SIG-M5 treated with dmso at 0.1 percent for 504 hours (cell line): ENCODE measurements around the gene UBE2J1.
"Not testable (repeated sequence)": the region's sequence is repeated elsewhere in the genome, so short reads cannot be mapped to it uniquely, and the experiment has no call there.

Source experiments
- DNase-seq: peaks from one replicate; lab custom pipeline; 2025; ENCODE audit not compliant: unreplicated experiment; lab: John Stamatoyannopoulos, UW

The UBE2J1 gene, protein sequence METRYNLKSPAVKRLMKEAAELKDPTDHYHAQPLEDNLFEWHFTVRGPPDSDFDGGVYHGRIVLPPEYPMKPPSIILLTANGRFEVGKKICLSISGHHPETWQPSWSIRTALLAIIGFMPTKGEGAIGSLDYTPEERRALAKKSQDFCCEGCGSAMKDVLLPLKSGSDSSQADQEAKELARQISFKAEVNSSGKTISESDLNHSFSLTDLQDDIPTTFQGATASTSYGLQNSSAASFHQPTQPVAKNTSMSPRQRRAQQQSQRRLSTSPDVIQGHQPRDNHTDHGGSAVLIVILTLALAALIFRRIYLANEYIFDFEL

DNA sequence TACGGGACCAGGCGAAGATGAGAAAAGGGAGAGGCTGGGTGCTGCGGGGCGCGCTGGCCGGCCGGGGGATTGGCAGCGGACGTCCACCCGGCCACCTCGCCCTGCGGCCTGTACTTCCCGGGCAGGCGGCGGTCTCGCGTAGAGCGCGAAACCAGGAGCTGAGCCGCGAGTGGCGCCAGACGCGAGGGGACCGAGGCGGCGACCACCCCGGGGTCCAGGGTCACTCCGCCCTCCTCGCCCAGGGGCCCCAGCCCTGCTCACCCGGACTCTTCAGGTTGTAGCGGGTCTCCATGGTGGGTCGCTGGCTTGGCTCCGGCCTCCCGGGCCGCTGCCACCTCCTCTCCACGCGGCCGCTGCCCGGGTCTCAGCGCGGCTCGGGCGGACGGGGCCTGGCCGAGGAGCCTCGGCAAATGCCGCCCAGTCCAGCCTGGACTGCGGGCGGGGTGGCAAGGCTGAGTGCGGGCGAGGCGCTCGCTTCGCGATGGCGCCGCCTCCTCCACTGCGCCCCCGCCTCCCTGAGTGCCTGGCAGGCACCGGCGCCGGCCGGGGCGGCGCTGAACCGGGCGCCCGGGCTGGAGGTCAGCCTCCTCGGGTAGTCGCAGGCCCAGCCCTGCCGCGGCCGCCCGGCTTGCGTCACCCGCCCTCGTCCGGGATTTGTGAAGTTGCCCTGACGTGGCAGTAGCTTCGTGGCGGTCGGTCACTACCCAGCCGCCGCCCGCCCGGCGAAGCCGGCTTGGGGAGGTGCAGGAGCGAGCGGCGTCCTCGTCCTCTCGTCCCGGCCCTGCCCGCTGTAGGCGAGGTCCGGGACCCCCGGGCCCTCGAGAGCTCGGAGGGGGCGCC, at the start of gene UBE2J1:
Gene UBE2J1, minus strand, starts transcription at position 445 of the 840 bp plus-strand sequence. Its CDS starts 153 bp downstream, at position 292.
- DNase-seq: peak; percentile 65

DNA sequence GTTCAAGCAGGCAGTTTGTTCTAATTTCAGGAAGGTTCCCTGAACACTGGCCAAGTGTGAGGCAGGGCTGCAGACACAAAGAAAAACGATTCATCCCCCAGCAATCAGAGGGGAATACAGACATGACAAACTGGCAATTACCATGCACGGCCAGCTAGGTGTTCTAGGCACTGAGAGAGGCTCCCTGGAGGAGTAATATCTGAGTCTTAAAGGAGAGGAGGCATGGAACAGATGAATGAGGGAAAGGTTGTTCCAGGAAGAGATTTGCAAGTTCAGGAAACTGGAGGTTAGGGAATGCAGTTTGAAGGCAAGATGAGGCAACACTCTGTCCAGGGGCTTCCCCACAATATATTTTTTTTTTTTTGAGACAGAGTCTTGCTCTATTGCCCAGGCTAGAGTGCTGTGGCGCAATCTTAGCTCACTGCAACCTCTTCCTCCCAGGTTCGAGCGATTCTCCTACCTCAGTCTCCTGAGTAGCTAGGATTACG, 48.4 kb upstream of the UBE2J1 start:
- no peak for DNase-seq

DNA sequence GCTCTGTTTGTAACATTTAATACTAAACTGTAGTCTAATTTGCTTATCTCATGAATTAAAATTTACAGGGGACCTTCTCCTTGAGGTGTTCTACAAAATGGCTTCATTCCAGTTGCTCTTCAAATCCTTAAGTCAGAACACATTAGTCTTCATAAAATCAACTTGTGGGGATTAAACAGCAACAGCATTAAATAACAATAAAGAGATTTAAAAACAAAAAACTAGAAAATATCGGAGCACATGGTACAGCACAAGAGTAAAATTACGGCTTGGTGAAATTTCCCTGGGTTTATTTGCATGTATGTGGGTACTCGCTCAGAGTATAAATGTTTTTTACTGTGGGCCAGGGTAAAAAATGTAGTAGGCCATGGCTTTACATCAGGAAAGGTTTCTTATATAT, 47.5 kb upstream of the UBE2J1 start:
- DNase-seq: no peak

DNA sequence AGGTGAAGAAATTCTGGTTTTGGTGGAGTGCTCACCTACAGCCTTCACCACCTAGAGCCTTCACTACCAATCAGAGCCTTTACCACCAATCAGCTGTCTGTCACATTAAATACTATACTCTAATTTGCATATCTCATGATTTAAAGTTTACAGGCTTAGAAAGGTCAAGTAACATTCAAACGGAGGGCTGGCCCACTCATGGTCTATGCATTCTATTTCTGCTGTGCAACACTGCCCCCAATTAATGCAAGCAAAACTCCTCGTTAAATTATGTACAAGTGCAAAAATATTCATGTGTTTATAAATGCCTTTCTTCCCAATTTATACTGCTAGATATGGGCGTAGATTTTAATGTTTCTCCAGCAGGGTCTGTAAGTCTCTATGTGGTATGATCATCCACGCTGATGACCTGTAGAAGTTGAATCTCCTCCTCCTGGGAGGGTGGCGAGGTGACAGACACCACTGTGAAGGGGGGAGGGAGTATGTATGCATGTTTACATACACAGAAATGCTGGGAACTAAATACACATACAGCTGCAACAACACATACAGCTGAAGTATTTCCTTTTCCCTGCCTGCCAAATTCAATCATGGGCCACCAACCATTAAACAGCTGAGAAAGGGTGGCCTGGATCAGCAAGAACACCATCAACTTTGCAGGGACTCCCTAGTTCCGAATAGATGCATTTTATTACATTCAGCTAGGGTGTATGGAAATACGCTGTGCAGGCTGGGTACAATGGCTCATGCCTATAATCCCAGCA, 46.4 kb upstream of the UBE2J1 start:
- no peak for DNase-seq

- DNase-seq: not testable (repeated sequence)
These were observed 45.4 kb upstream of the UBE2J1 start for GRCh38 chr6:89397884-89398283.

DNA sequence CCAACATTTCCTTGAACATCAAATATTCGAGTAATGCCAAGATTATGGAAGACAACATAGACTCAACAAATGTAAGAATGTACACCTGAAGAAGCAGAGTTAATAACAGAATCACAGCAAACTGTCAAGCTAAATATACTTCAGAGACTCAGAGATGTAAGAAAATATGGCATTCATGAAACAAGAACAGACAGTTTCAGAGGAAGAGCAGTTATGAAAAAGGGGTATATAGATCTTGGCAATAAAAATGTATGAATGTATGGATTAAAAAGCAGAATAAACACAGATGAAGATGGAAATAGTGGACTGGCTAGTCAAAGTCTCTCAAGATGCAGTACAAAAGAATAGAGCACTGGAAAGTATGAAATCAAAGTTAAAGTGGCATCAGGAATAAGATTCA, 41.1 kb upstream of the UBE2J1 start:
- no peak for DNase-seq

DNA sequence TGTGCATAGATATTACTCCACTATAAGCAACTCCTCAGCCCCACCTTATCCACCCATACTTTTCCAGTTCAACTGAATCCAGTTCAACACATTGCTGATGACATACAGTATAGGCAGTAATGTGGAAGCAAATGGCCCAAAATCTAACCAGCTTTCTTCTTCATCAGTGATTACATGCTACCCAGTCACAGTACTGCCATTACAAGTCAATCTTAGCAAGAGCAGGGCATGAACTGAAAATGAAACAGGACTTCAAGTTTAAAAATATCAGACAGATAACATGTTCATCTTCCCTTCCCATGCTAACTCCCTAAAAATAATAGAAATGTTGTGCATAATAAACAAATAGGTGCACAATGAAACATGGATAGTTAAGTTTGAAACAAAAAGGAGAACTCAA, 40.3 kb upstream of the UBE2J1 start:
- no peak for DNase-seq

DNA sequence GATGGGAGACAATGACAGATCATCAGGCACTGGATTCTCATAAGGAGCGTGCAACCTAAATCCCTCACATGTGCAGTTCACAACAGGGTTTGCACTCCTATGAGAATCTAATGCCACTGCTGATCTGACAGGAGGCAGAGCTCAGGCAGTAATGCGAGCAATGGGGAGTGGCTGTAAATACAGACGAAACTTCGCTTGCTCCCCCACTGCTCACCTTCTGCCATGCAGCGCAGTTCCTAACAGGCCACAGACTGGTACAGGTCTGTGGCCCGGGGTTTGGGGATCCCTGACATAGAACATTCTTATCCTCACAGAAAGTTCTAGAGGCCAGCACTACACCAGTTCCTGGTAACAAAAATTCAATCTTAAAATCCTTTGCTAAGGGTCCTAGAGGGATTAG, 36.3 kb upstream of the UBE2J1 start:
- no peak for DNase-seq

GRCh38 chr6:89387516-89388201, 35.1 kb upstream of the UBE2J1 start:
- no peak for DNase-seq

- no peak for DNase-seq
These were observed 34.5 kb upstream of the UBE2J1 start for GRCh38 chr6:89386917-89387491.

- no peak for DNase-seq
These were observed 33.3 kb upstream of the UBE2J1 start for GRCh38 chr6:89385846-89386245.

- DNase-seq: peak; percentile 2
These were observed 32.7 kb upstream of the UBE2J1 start for GRCh38 chr6:89385156-89385667.

GRCh38 chr6:89381031-89381430, 28.5 kb upstream of the UBE2J1 start:
- no peak for DNase-seq

DNA sequence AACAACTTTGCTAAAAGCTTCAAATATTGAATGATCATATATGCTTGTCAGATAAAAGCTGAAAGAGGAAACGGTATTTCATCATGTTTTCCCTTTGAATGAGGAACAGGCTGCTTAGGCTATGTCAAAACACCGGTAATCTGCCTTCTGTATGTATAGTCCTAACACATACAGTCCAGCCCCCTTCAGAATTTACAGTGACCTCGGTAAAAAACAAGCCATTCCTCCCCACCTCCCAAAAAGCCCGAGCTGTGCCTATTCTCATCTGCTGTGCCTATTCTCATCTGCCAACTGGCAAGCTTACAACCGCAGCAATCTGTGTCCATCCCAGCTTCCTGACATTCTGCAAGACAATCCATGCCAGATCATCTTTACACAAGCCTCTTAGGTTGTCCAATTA, 26.8 kb upstream of the UBE2J1 start:
- peak; percentile 87 for DNase-seq

- no peak for DNase-seq
These were observed 26.1 kb upstream of the UBE2J1 start for GRCh38 chr6:89378628-89379027.

DNA sequence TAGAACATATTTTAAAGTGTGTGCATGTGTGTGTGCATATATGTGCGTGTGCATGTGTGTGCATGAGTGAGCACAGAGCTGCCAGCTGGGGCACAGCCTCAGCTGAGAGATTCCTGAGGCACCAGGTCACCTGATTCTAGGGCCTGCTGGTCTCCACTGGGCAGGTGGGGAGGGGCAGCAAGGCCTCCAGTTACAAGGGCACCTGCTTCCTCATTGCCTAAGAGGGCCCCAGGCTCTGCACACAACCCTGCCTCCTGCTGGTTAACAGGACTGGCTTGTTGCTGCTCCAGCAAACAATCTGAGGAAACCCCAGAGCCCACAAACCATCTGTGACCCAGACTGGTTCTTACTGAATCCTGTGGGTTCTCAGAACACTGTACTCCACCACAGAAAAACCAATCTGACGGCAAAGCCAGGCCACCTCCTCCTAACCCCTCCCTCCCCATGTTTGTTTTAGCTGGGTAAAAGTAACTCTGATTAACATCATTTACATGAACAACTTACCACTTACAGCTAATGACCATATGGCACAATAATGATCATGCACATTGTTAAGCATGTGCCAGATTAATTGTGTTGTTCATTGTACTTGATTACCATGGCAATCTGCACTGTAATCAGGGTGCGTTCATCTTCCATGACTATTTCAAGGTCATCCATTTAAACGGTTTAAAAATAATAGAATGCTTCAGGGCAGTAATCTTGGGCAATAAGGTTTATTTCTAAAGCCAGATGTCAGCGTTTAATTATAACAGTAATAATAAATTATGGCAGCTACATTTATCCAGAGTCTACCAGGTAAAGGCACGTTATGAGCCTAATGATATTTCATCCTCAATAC, 23.1 kb upstream of the UBE2J1 start:
- DNase-seq: peak; percentile 79

DNA sequence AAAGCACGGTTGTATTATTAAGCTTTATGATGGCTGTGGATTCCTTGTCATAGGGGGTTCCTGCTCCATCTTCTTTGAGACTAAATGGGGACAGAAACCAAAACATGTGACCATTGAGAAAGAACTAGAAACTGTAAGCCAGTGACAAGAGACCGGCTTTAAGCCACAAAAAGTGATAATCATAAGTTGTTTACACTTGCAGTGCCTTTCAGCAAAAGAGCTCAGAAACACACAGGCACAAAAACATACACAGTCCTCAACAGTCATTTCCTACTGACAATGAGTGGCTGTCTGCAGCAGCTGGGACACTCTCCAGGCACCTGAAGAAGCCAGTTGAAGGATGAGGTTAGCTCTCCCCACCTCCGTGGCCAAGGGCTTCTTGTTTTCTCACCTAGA, 20.0 kb upstream of the UBE2J1 start:
- DNase-seq: no peak

DNA sequence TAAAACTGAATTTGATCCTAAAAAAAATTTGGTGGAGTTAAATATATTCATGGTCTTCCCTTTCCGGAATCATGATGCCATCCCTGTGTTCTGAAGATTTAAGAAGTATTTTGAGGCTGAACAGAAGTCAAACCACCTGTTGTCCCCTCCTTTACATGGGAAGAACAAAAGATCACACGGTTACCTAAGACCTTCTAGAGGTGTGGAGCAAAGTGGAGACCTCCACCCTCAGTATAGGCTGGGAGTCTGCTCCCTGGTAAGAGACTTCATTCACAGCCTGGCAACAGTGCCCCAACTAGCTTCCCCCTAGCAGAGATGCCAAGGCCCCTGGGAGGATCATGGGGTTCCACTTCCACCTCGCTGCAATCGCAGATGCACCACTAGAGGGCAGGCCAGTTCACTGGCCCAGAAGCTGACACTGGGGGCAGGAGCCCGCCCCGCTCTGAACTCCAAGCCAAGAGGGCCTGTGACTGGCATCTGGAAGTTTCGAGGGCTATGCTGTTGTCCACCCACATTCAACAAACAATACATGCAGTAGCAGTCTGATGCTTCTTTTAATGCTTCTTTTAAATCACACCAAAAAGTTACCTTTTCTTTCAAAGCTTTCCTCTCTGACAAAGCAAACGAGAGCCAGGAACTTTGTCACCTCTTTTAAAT, 19.5 kb upstream of the UBE2J1 start:
- DNase-seq: peak; percentile 65

DNA sequence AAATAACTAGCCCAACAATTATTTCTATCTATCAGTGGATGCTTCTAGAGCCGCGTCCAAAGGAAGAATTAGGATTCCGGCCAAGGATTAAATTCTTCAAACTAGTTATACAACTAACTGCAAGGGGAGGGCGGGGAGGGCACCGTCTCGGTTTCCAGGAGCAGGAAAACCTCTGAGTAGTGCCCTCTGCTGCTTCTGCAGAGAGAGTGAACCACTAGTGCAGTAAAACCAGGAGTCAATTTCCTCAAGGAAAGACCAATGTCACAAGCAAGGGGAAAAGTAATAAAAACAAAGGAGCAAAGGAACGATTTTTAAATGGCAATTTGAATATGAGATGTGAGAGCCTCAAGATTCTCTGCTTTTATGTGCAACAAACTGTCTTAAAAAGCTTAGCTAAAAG, 16.5 kb upstream of the UBE2J1 start:
- DNase-seq: no peak
